HG03039 (cell line): ENCODE results near the gene PWWP2B.
A peak's percentile ranks its signal among the peaks of the same experiment; 100 is the strongest.

Experiments used
- ATAC-seq: cut with Tn5 transposase; IDR thresholded peaks from one replicate; pipeline ENCODE4 v1.9.1; 2021; ENCODE audit warnings: mild to moderate bottlenecking, moderate library complexity; ENCODE audit not compliant: unreplicated experiment

The PWWP2B gene

GRCh38 chr10:132443983-132444876, 47.2 kb downstream of the PWWP2B start:
- no peak for ATAC-seq

- no peak for ATAC-seq
Observed at GRCh38 chr10:132444877-132445351, 47.9 kb downstream of the PWWP2B start.

GRCh38 chr10:132445516-132446194, 48.7 kb downstream of the PWWP2B start:
- ATAC-seq = no peak

GRCh38 chr10:132446195-132446581, 49.2 kb downstream of the PWWP2B start:
- no peak for ATAC-seq

- no peak for ATAC-seq
Observed at GRCh38 chr10:132446661-132447445, 49.9 kb downstream of the PWWP2B start.

- ATAC-seq = no peak
Observed at GRCh38 chr10:132447446-132448247, 50.6 kb downstream of the PWWP2B start.

- no peak for ATAC-seq
Observed at GRCh38 chr10:132448248-132448731, 51.3 kb downstream of the PWWP2B start.

- ATAC-seq = no peak
Observed at GRCh38 chr10:132449051-132449810, 52.2 kb downstream of the PWWP2B start.

GRCh38 chr10:132449811-132450181, 52.8 kb downstream of the PWWP2B start:
- ATAC-seq = no peak

- ATAC-seq = no peak
Observed at GRCh38 chr10:132450466-132450824, 53.4 kb downstream of the PWWP2B start.

GRCh38 chr10:132450825-132451505, 54.0 kb downstream of the PWWP2B start:
- no peak for ATAC-seq

- ATAC-seq = no peak
Observed at GRCh38 chr10:132451506-132452215, 54.7 kb downstream of the PWWP2B start.

GRCh38 chr10:132452216-132452650, 55.2 kb downstream of the PWWP2B start:
- no peak for ATAC-seq

- ATAC-seq = peak; percentile 70
Observed at GRCh38 chr10:132452651-132453469, 55.9 kb downstream of the PWWP2B start.

- ATAC-seq = no peak
Observed at GRCh38 chr10:132453470-132453861, 56.5 kb downstream of the PWWP2B start.

- ATAC-seq = no peak
Observed at GRCh38 chr10:132454296-132455198, 57.5 kb downstream of the PWWP2B start.
